Measurements from ENCODE around the gene RAPGEF6.
A peak's percentile ranks its signal among the peaks of the same experiment; 100 is the strongest.

Gene RAPGEF6

GRCh38 chr5:131461742-131462141, 173.3 kb downstream of the RAPGEF6 start:
- no peak for TF ChIP-seq SNAI2 (CRISPR knock-in tag; IDR thresholded peaks at IDR 0.05)
- TF ChIP-seq ZFP30 (CRISPR knock-in tag; IDR thresholded peaks at IDR 0.05) = no peak
- no peak for TF ChIP-seq RARB (CRISPR knock-in tag; IDR thresholded peaks at IDR 0.05)
- no peak for TF ChIP-seq ZFP3 (CRISPR knock-in tag; IDR thresholded peaks at IDR 0.05)
- no peak for TF ChIP-seq ISL1 (CRISPR knock-in tag; IDR thresholded peaks at IDR 0.05)
- TF ChIP-seq PATZ1 (CRISPR knock-in tag; IDR thresholded peaks at IDR 0.05; ENCODE audit: borderline replicate concordance) = no peak
- TF ChIP-seq GLIS3 (CRISPR knock-in tag; IDR thresholded peaks at IDR 0.05) = no peak
- no peak for TF ChIP-seq ZNF565 (CRISPR knock-in tag; conservative IDR thresholded peaks at IDR 0.05; ENCODE audit: low read depth)
- no peak for TF ChIP-seq CREB5 (CRISPR knock-in tag; IDR thresholded peaks at IDR 0.05; ENCODE audit: low read depth)
- TF ChIP-seq ZC3H10 (CRISPR knock-in tag; IDR thresholded peaks at IDR 0.05) = no peak
- no peak for TF ChIP-seq ZNF70 (CRISPR knock-in tag; IDR thresholded peaks at IDR 0.05)
- no peak for TF ChIP-seq ZNF8 (CRISPR knock-in tag; IDR thresholded peaks at IDR 0.05)
- TF ChIP-seq TOX (CRISPR knock-in tag; IDR thresholded peaks at IDR 0.05; ENCODE audit: borderline replicate concordance) = no peak
- no peak for TF ChIP-seq CSRNP3 (CRISPR knock-in tag; IDR thresholded peaks at IDR 0.05)
- no peak for TF ChIP-seq ARNTL (CRISPR knock-in tag; IDR thresholded peaks at IDR 0.05; ENCODE audit: borderline replicate concordance, low read depth)
- no peak for TF ChIP-seq TSHZ2 (CRISPR knock-in tag; IDR thresholded peaks at IDR 0.05)
- no peak for TF ChIP-seq BACH2 (CRISPR knock-in tag; IDR thresholded peaks at IDR 0.05; ENCODE audit: borderline replicate concordance)
- no peak for ATAC-seq

GRCh38 chr5:131460867-131461572, 174.0 kb downstream of the RAPGEF6 start:
- TF ChIP-seq ISL1 (CRISPR knock-in tag; IDR thresholded peaks at IDR 0.05) (peak; percentile 44; the same call in 1 of the 2 replicates), CSDC2 (CRISPR knock-in tag; IDR thresholded peaks at IDR 0.05) (no peak), ESRRG (CRISPR knock-in tag; IDR thresholded peaks at IDR 0.05) (no peak)
- peak; percentile 36; the same call in 1 of the 3 replicates for ATAC-seq

GRCh38 chr5:131460133-131460532, 174.9 kb downstream of the RAPGEF6 start:
- TF ChIP-seq ESRRG (CRISPR knock-in tag; IDR thresholded peaks at IDR 0.05) = no peak
- TF ChIP-seq ZC3H10 (CRISPR knock-in tag; IDR thresholded peaks at IDR 0.05) = no peak
- no peak for TF ChIP-seq ARNTL (CRISPR knock-in tag; IDR thresholded peaks at IDR 0.05; ENCODE audit: borderline replicate concordance, low read depth)
- TF ChIP-seq BACH2 (CRISPR knock-in tag; IDR thresholded peaks at IDR 0.05; ENCODE audit: borderline replicate concordance) = no peak
- TF ChIP-seq TCF4 (CRISPR knock-in tag; IDR thresholded peaks at IDR 0.05; ENCODE audit: borderline replicate concordance) = no peak
- TF ChIP-seq CSDC2 (CRISPR knock-in tag; IDR thresholded peaks at IDR 0.05) = no peak
- TF ChIP-seq ISL1 (CRISPR knock-in tag; IDR thresholded peaks at IDR 0.05) = no peak
- no peak for TF ChIP-seq OSR1 (CRISPR knock-in tag; IDR thresholded peaks at IDR 0.05)
- TF ChIP-seq SNAI2 (CRISPR knock-in tag; IDR thresholded peaks at IDR 0.05) = no peak
- no peak for TF ChIP-seq GLIS3 (CRISPR knock-in tag; IDR thresholded peaks at IDR 0.05)
- TF ChIP-seq ZNF70 (CRISPR knock-in tag; IDR thresholded peaks at IDR 0.05) = no peak
- no peak for TF ChIP-seq ZNF8 (CRISPR knock-in tag; IDR thresholded peaks at IDR 0.05)
- TF ChIP-seq ZNF565 (CRISPR knock-in tag; conservative IDR thresholded peaks at IDR 0.05; ENCODE audit: low read depth) = no peak
- TF ChIP-seq POU6F1 (CRISPR knock-in tag; IDR thresholded peaks at IDR 0.05; ENCODE audit: borderline replicate concordance, low read depth) = no peak
- TF ChIP-seq ZFP30 (CRISPR knock-in tag; IDR thresholded peaks at IDR 0.05) = no peak
- no peak for TF ChIP-seq ZFP3 (CRISPR knock-in tag; IDR thresholded peaks at IDR 0.05)
- no peak for ATAC-seq
